ENCODE data around the gene TMEM108. TPM values are rescaled to one million over a fixed set of nuclear protein-coding genes. Genes with fewer than 3 reads are reported as not detected.

The TMEM108 gene
- total RNA-seq, 6 experiments from 2014 or later = not detected

DNA sequence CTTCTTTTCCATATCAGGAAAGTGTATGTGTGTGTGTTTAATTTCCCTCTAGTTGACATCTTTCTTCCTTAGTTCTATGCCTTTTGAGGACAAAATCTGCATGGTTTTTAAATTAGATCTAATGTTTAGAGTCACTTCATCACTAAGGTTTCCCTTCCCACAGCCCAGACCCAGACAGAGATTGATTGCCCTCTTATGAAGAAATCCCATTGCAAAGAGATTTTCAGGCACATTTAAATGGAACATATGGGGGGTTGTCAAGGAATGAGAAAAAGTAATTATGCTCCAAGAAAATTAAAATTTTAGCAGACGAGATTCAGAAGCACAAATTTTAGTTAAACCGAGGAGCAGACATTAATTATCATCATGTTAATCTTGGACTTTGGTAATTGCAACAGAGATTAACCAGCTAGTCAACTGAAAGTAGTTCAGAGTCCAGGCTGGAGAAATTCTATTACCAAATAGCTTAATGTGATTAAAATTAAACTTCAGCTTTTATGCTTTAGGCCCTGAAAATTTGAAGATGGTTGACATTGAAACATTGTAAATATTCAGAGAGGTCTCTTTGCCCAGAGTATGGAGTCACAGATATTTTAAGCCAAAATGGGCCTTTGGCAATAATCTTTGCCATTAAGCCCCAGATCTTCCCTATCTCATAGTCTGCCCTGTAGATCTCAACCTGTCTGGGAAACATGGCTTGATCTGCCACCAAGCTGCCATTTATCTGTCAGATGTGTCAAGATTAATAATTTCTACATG is 143.4 kb downstream of the TMEM108 start:
- no peak for DNase-seq
- Mint-ChIP-seq H3K27me3 (ENCODE audit: insufficient read depth) (no peaks in the 10 kb centered on the region; the same call in 1 of the 2 replicates), H3K36me3 (ENCODE audit: low read depth) (no peaks in the 10 kb centered on the region), H3K27ac (no peak overlapping the region), H3K9me3 (peaks cover 4% of the 10 kb centered on the region), H3K4me1 (ENCODE audit: low read depth) (no peaks in the 10 kb centered on the region), H3K4me3 (no peak overlapping the region)
- TF ChIP-seq CTCF (IDR thresholded peaks at IDR 0.05) = no peak

DNA sequence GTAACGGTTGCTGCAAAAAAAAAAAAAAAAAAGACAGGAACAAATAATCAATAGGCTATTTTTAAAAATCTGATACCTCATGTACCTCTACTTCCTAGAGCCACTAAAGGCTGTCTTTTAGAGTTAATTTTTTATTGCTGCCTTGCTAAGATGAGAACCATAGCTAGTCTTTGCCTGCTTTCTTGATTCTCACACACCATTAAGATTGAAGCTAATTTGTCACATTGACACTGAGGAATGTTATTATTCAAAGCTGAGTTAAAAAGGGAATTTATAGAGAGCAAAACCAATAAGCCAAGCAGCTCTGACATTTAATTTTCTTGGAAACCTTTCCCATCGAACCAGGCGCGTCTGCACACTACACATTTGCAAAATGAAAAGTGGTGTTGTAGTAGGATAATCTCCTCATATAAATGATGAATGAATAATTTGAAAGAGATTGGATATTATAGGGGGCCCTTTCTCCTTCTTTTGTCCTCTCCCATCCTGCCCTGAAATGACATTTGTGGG is 149.7 kb downstream of the TMEM108 start:
- DNase-seq = no peak
- H3K4me3 Mint-ChIP-seq = no peak overlapping the region
- TF ChIP-seq CTCF (IDR thresholded peaks at IDR 0.05) = no peak
- H3K9me3 Mint-ChIP-seq = peaks cover 8% of the 10 kb centered on the region
- H3K36me3 Mint-ChIP-seq (ENCODE audit: low read depth) = no peaks in the 10 kb centered on the region
- no peak overlapping the region for H3K27ac Mint-ChIP-seq
- peaks cover 2% of the 10 kb centered on the region for H3K27me3 Mint-ChIP-seq (ENCODE audit: insufficient read depth)
- no peaks in the 10 kb centered on the region for H3K4me1 Mint-ChIP-seq (ENCODE audit: low read depth)

GRCh38 chr3:133188996-133189395 is 150.8 kb downstream of the TMEM108 start:
- peaks cover 8% of the 10 kb centered on the region for H3K9me3 Mint-ChIP-seq
- no peak for DNase-seq
- no peaks in the 10 kb centered on the region for H3K4me1 Mint-ChIP-seq (ENCODE audit: low read depth)
- H3K27me3 Mint-ChIP-seq (ENCODE audit: insufficient read depth) = peaks cover 2% of the 10 kb centered on the region
- H3K36me3 Mint-ChIP-seq (ENCODE audit: low read depth) = no peaks in the 10 kb centered on the region
- no peak for TF ChIP-seq CTCF (IDR thresholded peaks at IDR 0.05)
- no peak overlapping the region for H3K27ac Mint-ChIP-seq
- H3K4me3 Mint-ChIP-seq = no peak overlapping the region

GRCh38 chr3:133189893-133190292 is 151.7 kb downstream of the TMEM108 start:
- Mint-ChIP-seq H3K36me3 (ENCODE audit: low read depth) (no peaks in the 10 kb centered on the region), H3K4me1 (ENCODE audit: low read depth) (no peaks in the 10 kb centered on the region), H3K27me3 (ENCODE audit: insufficient read depth) (peaks cover 2% of the 10 kb centered on the region), H3K9me3 (peaks cover 8% of the 10 kb centered on the region), H3K27ac (no peak overlapping the region), H3K4me3 (no peak overlapping the region)
- DNase-seq = no peak
- no peak for TF ChIP-seq CTCF (IDR thresholded peaks at IDR 0.05)

- TF ChIP-seq CTCF (IDR thresholded peaks at IDR 0.05) = no peak
- Mint-ChIP-seq H3K27me3 (ENCODE audit: insufficient read depth) (peaks cover 2% of the 10 kb centered on the region), H3K4me3 (no peak overlapping the region), H3K36me3 (ENCODE audit: low read depth) (no peaks in the 10 kb centered on the region), H3K9me3 (peaks cover 4% of the 10 kb centered on the region; the same call in 1 of the 2 replicates), H3K4me1 (ENCODE audit: low read depth) (no peaks in the 10 kb centered on the region), H3K27ac (no peak overlapping the region)
- no peak for DNase-seq
Observed at GRCh38 chr3:133191818-133192217, 153.6 kb downstream of the TMEM108 start.

Data from HFFc6 (cell line).